ENCODE results near the gene IFNA16. TPM values are rescaled to one million over a fixed set of nuclear protein-coding genes. Genes with fewer than 3 reads are reported as not detected.
A peak's percentile ranks its signal among the peaks of the same experiment; 100 is the strongest.
"Not testable (repeated sequence)": the region's sequence is repeated elsewhere in the genome, so short reads cannot be mapped to it uniquely, and the experiment has no call there.

Gene IFNA16
- total and polyA plus RNA-seq, 5 experiments from 2014 or later = not detected

GRCh38 chr9:21182810-21183736, 34.0 kb downstream of the IFNA16 start:
- H3K4me3 Mint-ChIP-seq, POLR2A ChIA-PET, H3K36me3 Mint-ChIP-seq, H3K9me3 Mint-ChIP-seq, H3K27me3 Mint-ChIP-seq: not testable (repeated sequence)
- H3K27ac Mint-ChIP-seq = peak overlapping the region in 4 of 10 donors; percentile 24 to 58 (median 40)
- peaks cover 8 to 13% (median 11%) of the 10 kb centered on the region in 4 donors for H3K4me1 Mint-ChIP-seq
- DNase-seq (peak in 4 of 10 donors; percentile 22 to 32 (median 31)), ATAC-seq (peak; percentile 82 to 87)

- ATAC-seq = no peak
- no peaks in the 10 kb centered on the region for H3K9me3 Mint-ChIP-seq
- no peak for DNase-seq
- H3K27me3 Mint-ChIP-seq = peaks cover 0 to 9% (median 2%) of the 10 kb centered on the region in 5 donors
- POLR2A ChIA-PET = no interaction called here
- H3K27ac Mint-ChIP-seq = no peak overlapping the region
- no peak overlapping the region for H3K4me3 Mint-ChIP-seq
- H3K4me1 Mint-ChIP-seq = no peaks in the 10 kb centered on the region
- no peaks in the 10 kb centered on the region for H3K36me3 Mint-ChIP-seq
Observed at GRCh38 chr9:21174671-21175070, 42.4 kb downstream of the IFNA16 start.

- Mint-ChIP-seq H3K4me3 (no peak overlapping the region), H3K9me3 (no peaks in the 10 kb centered on the region), H3K27ac (no peak overlapping the region), H3K27me3 (peaks cover 0 to 4% (median under 1%) of the 10 kb centered on the region in 5 donors), H3K4me1 (no peaks in the 10 kb centered on the region), H3K36me3 (no peaks in the 10 kb centered on the region)
- ATAC-seq (no peak), DNase-seq (no peak)
- POLR2A ChIA-PET = no interaction called here
Observed at GRCh38 chr9:21172156-21172555, 45.0 kb downstream of the IFNA16 start.

GRCh38 chr9:21171351-21171750, 45.8 kb downstream of the IFNA16 start:
- Mint-ChIP-seq H3K9me3 (no peaks in the 10 kb centered on the region), H3K36me3 (no peaks in the 10 kb centered on the region), H3K27ac (no peak overlapping the region), H3K27me3 (no peaks in the 10 kb centered on the region), H3K4me1 (no peaks in the 10 kb centered on the region), H3K4me3 (no peak overlapping the region)
- DNase-seq (no peak), ATAC-seq (no peak)
- POLR2A ChIA-PET = no interaction called here

- Mint-ChIP-seq H3K27ac (peak within 1 kb of the TSS in 1 of 10 donors; percentile 53), H3K4me1 (peaks cover 7 to 20% (median 18%) of the 10 kb centered on the region in 4 donors)
- H3K9me3 Mint-ChIP-seq, ATAC-seq, H3K36me3 Mint-ChIP-seq, H3K27me3 Mint-ChIP-seq, POLR2A ChIA-PET, DNase-seq, H3K4me3 Mint-ChIP-seq: not testable (repeated sequence)
Observed at GRCh38 chr9:21166560-21166959, 50.6 kb downstream of the IFNA16 start, which contains the start of gene IFNA21. Gene IFNA21 (minus strand): TSS chr9:21166660. CDS start chr9:21166612, 48 bp downstream.

Other genes with a start within 250 kb of the IFNA16 start
- gene HACD4, start 185.7 kb downstream of the IFNA16 start, total RNA-seq = 10 to 100 TPM; 11.5 to 12.6 TPM
- 1 to 10 TPM; 7.5 to 8.1 (median 7.8) TPM for gene HACD4, start 185.7 kb downstream of the IFNA16 start, polyA plus RNA-seq
- not detected for gene IFNB1, start 139.4 kb downstream of the IFNA16 start, total RNA-seq
- not detected for gene IFNB1, start 139.4 kb downstream of the IFNA16 start, polyA plus RNA-seq
- gene IFNW1, start 75.5 kb downstream of the IFNA16 start, total RNA-seq = not detected
- gene IFNW1, start 75.5 kb downstream of the IFNA16 start, polyA plus RNA-seq = not detected
- gene IFNA21, start 50.7 kb downstream of the IFNA16 start, total RNA-seq = not detected
- not detected for gene IFNA21, start 50.7 kb downstream of the IFNA16 start, polyA plus RNA-seq
- not detected for gene IFNA4, start 29.7 kb downstream of the IFNA16 start, total RNA-seq
- not detected for gene IFNA4, start 29.7 kb downstream of the IFNA16 start, polyA plus RNA-seq
- not detected for gene IFNA7, start 15.1 kb downstream of the IFNA16 start, total RNA-seq
- not detected for gene IFNA7, start 15.1 kb downstream of the IFNA16 start, polyA plus RNA-seq
- not detected for gene IFNA10, start 10.2 kb downstream of the IFNA16 start, total RNA-seq
- gene IFNA10, start 10.2 kb downstream of the IFNA16 start, polyA plus RNA-seq = not detected
- gene IFNA17, start 10.9 kb upstream of the IFNA16 start, total RNA-seq = not detected
- not detected for gene IFNA17, start 10.9 kb upstream of the IFNA16 start, polyA plus RNA-seq
- gene IFNA14, start 22.7 kb upstream of the IFNA16 start, total RNA-seq = not detected
- not detected for gene IFNA14, start 22.7 kb upstream of the IFNA16 start, polyA plus RNA-seq
- gene IFNA5, start 88.0 kb upstream of the IFNA16 start, total RNA-seq = under 1 TPM in 1 of 2 experiments, not detected in 1; 0.52 TPM
- not detected for gene IFNA5, start 88.0 kb upstream of the IFNA16 start, polyA plus RNA-seq
- 10 to 100 TPM; 33.8 to 36.4 TPM for gene KLHL9, start 118.1 kb upstream of the IFNA16 start, total RNA-seq
- gene KLHL9, start 118.1 kb upstream of the IFNA16 start, polyA plus RNA-seq = 10 to 100 TPM; 14.8 to 19.6 (median 18.6) TPM
- gene IFNA6, start 133.6 kb upstream of the IFNA16 start, total RNA-seq = not detected
- gene IFNA6, start 133.6 kb upstream of the IFNA16 start, polyA plus RNA-seq = not detected
- not detected for gene IFNA13, start 150.7 kb upstream of the IFNA16 start, total RNA-seq
- gene IFNA13, start 150.7 kb upstream of the IFNA16 start, polyA plus RNA-seq = not detected
- gene IFNA2, start 168.1 kb upstream of the IFNA16 start, total RNA-seq = not detected
- gene IFNA2, start 168.1 kb upstream of the IFNA16 start, polyA plus RNA-seq = not detected
- gene IFNA8, start 191.8 kb upstream of the IFNA16 start, total RNA-seq = not detected
- gene IFNA8, start 191.8 kb upstream of the IFNA16 start, polyA plus RNA-seq = not detected
- gene IFNA1, start 223.1 kb upstream of the IFNA16 start, total RNA-seq = not detected
- gene IFNA1, start 223.1 kb upstream of the IFNA16 start, polyA plus RNA-seq = not detected

All from naive thymus-derived CD8-positive, alpha-beta T cell (primary cell).